Measurements from ENCODE around the gene TTLL9. TPM values are rescaled to one million over a fixed set of nuclear protein-coding genes. Genes with fewer than 3 reads are reported as not detected.

TTLL9 gene
- polyA plus RNA-seq, 3 donors = 0.21 TPM; not detected in 2

DNA sequence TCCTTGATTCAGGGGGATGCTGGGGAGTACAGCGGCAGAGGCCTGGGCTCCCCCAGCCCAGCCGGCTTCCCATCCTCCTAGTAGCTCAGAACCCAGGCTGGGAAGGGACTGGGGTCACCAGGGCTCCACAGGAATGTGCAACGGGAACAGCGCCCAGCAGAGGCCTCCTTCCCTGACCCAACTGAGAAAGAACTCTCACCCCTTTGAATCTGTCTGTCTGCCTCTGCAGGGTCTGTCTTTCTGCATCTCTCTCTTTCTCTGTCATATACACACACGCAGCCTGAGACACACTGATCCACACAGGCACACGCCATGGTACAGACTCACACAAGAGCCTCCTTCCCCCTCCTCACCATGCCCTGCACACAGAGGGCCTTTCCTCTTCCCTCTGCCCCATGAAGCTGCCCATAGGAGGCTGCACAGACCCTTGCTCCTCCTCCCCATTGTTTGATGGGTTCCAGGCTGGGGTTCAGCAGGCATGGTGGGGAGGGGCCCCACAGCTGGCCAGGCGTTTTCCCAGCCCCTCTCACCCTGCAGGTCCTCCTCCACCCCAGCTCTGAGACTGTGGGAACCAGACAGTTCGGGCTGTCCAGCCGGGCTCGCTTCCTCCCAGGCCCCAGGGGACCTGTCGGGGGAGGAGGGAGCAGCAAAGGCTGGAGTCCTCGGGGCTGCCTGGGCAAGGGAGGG lies 27.8 kb upstream of the TTLL9 start:
- no peak overlapping the region for H3K4me2 ChIP-seq (replicated peaks; ENCODE audit: extremely low read depth, low read length, poor library complexity, severe bottlenecking)
- H3K9me3 ChIP-seq (replicated peaks in 1 of 2; ENCODE audit: control insufficient read depth in 1 of 2, insufficient read depth in 1 of 2, low read length in 2 of 2) = no peaks in the 10 kb centered on the region
- H3K27ac ChIP-seq (ENCODE audit: low read depth in 1 of 2, low read length in 2 of 2) = no peak overlapping the region
- 90% methylated on average over 5 of the region's 12 CpGs for WGBS (ENCODE audit: insufficient coverage)
- no peak for DNase-seq
- H3K36me3 ChIP-seq (replicated peaks in 1 of 2; ENCODE audit: control insufficient read depth in 1 of 2, insufficient read depth in 2 of 2, low read length in 2 of 2) = no peaks in the 10 kb centered on the region
- H3K27me3 Mint-ChIP-seq (ENCODE audit: low read depth in 3 of 3) = peaks cover 5 to 16% (median 10%) of the 10 kb centered on the region in 3 donors
- TF ChIP-seq, protein P1, sequence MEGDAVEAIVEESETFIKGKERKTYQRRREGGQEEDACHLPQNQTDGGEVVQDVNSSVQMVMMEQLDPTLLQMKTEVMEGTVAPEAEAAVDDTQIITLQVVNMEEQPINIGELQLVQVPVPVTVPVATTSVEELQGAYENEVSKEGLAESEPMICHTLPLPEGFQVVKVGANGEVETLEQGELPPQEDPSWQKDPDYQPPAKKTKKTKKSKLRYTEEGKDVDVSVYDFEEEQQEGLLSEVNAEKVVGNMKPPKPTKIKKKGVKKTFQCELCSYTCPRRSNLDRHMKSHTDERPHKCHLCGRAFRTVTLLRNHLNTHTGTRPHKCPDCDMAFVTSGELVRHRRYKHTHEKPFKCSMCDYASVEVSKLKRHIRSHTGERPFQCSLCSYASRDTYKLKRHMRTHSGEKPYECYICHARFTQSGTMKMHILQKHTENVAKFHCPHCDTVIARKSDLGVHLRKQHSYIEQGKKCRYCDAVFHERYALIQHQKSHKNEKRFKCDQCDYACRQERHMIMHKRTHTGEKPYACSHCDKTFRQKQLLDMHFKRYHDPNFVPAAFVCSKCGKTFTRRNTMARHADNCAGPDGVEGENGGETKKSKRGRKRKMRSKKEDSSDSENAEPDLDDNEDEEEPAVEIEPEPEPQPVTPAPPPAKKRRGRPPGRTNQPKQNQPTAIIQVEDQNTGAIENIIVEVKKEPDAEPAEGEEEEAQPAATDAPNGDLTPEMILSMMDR (IDR thresholded peaks at IDR 0.05) = no peak
- H3K4me1 Mint-ChIP-seq = no peaks in the 10 kb centered on the region
- H3K9ac ChIP-seq (ENCODE audit: insufficient read depth, low read length, poor library complexity, severe bottlenecking) = no peak overlapping the region
- peaks cover 17 to 22% of the 10 kb centered on the region in 2 donors for H3K4me1 ChIP-seq (ENCODE audit: control insufficient read depth in 1 of 2, insufficient read depth in 2 of 2, low read length in 2 of 2)
- no peak overlapping the region for H2AFZ ChIP-seq (ENCODE audit: insufficient read depth, low read depth, low read length, poor library complexity, severe bottlenecking)
- H4K20me1 ChIP-seq (ENCODE audit: insufficient read depth, low read length) = no peaks in the 10 kb centered on the region
- H3K4me3 ChIP-seq (replicated peaks in 1 of 3; ENCODE audit: low read depth in 2 of 3, low read length in 3 of 3) = no peak overlapping the region
- H3K36me3 Mint-ChIP-seq = no peaks in the 10 kb centered on the region
- H3K79me2 ChIP-seq (ENCODE audit: insufficient read depth, low read length) = no peaks in the 10 kb centered on the region
- intact Hi-C loops (cut with micrococcal nuclease) = no loop called here
- H3K4me3 Mint-ChIP-seq = peak overlapping the region in 1 of 2 donors; percentile 15
- H3K27me3 ChIP-seq (ENCODE audit: control insufficient read depth in 2 of 2, insufficient read depth in 2 of 2, low read length in 2 of 2) = peaks cover 0 to 26% of the 10 kb centered on the region in 2 donors
- H3K27ac Mint-ChIP-seq = no peak overlapping the region
- peaks cover 0 to 2% (median 0%) of the 10 kb centered on the region in 7 donors for H3K9me3 Mint-ChIP-seq

DNA sequence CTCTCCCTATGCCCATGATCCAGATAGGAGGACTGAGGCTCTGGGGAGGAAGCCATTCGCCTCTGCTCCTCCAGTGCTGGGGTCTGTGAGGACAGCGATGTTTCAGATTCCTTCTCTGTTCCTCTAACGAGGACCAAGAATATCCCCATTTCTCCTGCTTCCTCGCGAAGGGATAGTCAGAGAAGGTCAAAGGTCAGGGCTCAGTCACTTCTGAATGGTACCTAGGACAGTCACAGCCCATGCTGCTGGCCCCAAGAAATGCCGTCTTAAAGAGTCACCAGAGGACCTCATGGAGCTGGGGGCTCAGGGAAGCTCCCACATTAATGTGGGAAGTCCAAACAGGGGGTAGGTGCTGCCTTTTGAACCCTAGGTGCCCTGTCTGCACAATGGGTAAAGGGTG lies 27.1 kb upstream of the TTLL9 start:
- Histone ChIP-seq H3K4me3 (replicated peaks in 1 of 3; ENCODE audit: low read depth in 2 of 3, low read length in 3 of 3) (no peak overlapping the region), H3K27ac (ENCODE audit: low read depth in 1 of 2, low read length in 2 of 2) (no peak overlapping the region), H3K36me3 (replicated peaks in 1 of 2; ENCODE audit: control insufficient read depth in 1 of 2, insufficient read depth in 2 of 2, low read length in 2 of 2) (no peaks in the 10 kb centered on the region), H3K27me3 (ENCODE audit: control insufficient read depth in 2 of 2, insufficient read depth in 2 of 2, low read length in 2 of 2) (peaks cover 0 to 23% of the 10 kb centered on the region in 2 donors), H4K20me1 (ENCODE audit: insufficient read depth, low read length) (no peaks in the 10 kb centered on the region), H3K4me1 (ENCODE audit: control insufficient read depth in 1 of 2, insufficient read depth in 2 of 2, low read length in 2 of 2) (peaks cover 10 to 16% of the 10 kb centered on the region in 2 donors), H3K9ac (ENCODE audit: insufficient read depth, low read length, poor library complexity, severe bottlenecking) (no peak overlapping the region), H3K79me2 (ENCODE audit: insufficient read depth, low read length) (no peaks in the 10 kb centered on the region), H3K4me2 (replicated peaks; ENCODE audit: extremely low read depth, low read length, poor library complexity, severe bottlenecking) (no peak overlapping the region), H3K9me3 (replicated peaks in 1 of 2; ENCODE audit: control insufficient read depth in 1 of 2, insufficient read depth in 1 of 2, low read length in 2 of 2) (no peaks in the 10 kb centered on the region), H2AFZ (ENCODE audit: insufficient read depth, low read depth, low read length, poor library complexity, severe bottlenecking) (no peak overlapping the region)
- Mint-ChIP-seq H3K27me3 (ENCODE audit: low read depth in 3 of 3) (peaks cover 5 to 16% (median 11%) of the 10 kb centered on the region in 3 donors), H3K36me3 (no peaks in the 10 kb centered on the region), H3K9me3 (peaks cover 0 to 2% (median 0%) of the 10 kb centered on the region in 7 donors), H3K4me3 (no peak overlapping the region), H3K4me1 (no peaks in the 10 kb centered on the region), H3K27ac (no peak overlapping the region)
- 84% methylated on average over 5 of the region's 6 CpGs for WGBS (ENCODE audit: insufficient coverage)
- intact Hi-C loops (cut with micrococcal nuclease) = no loop called here
- no peak for DNase-seq
- TF ChIP-seq, protein P1 (IDR thresholded peaks at IDR 0.05) = no peak

Data from CD14-positive monocyte (primary cell).